GM18526 (cell line): ENCODE data around the gene PARD3.

ENCODE experiments used
- POLR2A ChIP-seq: IDR thresholded peaks from 3 replicates; pipeline ENCODE4 v1.6.1; 2011; ENCODE audit not compliant: insufficient read length; ENCODE audit errors: extremely low read depth

PARD3 gene

GRCh38 chr10:34169677-34170076 lies 645.4 kb downstream of the PARD3 start:
- TF ChIP-seq POLR2A = no peak

- no peak for TF ChIP-seq POLR2A
These were observed 646.0 kb downstream of the PARD3 start for GRCh38 chr10:34169131-34169530.

- no peak for TF ChIP-seq POLR2A
These were observed 646.7 kb downstream of the PARD3 start for GRCh38 chr10:34168439-34168838.

GRCh38 chr10:34166823-34167222 lies 648.3 kb downstream of the PARD3 start:
- TF ChIP-seq POLR2A = no peak

GRCh38 chr10:34166354-34166753 lies 648.7 kb downstream of the PARD3 start:
- TF ChIP-seq POLR2A = no peak

GRCh38 chr10:34164029-34164428 lies 651.1 kb downstream of the PARD3 start:
- no peak for TF ChIP-seq POLR2A

- no peak for TF ChIP-seq POLR2A
These were observed 651.8 kb downstream of the PARD3 start for GRCh38 chr10:34163075-34163905.

- no peak for TF ChIP-seq POLR2A
These were observed 653.2 kb downstream of the PARD3 start for GRCh38 chr10:34161777-34162370.

GRCh38 chr10:34160595-34160994 lies 654.5 kb downstream of the PARD3 start:
- no peak for TF ChIP-seq POLR2A

- TF ChIP-seq POLR2A = no peak
These were observed 657.6 kb downstream of the PARD3 start for GRCh38 chr10:34157501-34157900.

GRCh38 chr10:34156781-34157425 lies 658.2 kb downstream of the PARD3 start:
- no peak for TF ChIP-seq POLR2A

- no peak for TF ChIP-seq POLR2A
These were observed 659.3 kb downstream of the PARD3 start for GRCh38 chr10:34155812-34156211.

GRCh38 chr10:34154383-34154900 lies 660.7 kb downstream of the PARD3 start:
- no peak for TF ChIP-seq POLR2A

- no peak for TF ChIP-seq POLR2A
These were observed 661.3 kb downstream of the PARD3 start for GRCh38 chr10:34153663-34154382.

GRCh38 chr10:34152434-34152833 lies 662.7 kb downstream of the PARD3 start:
- no peak for TF ChIP-seq POLR2A
